Testis (tissue), 3 donors: ENCODE data around the gene KLHL9. TPM values are rescaled to one million over a fixed set of nuclear protein-coding genes. Genes with fewer than 3 reads are reported as not detected.

ENCODE experiments used
- DNase-seq: peaks from one replicate; pipeline ENCODE4 v3.0.0-alpha.2; 2019
- H3K27ac ChIP-seq, 2 donors: fragments of 200-600 bp; sonication (generic); one replicate each; pipeline ENCODE4 v1.5.1; 2019
- H3K27me3 ChIP-seq: fragments of 200-600 bp; sonication (generic); one replicate; pipeline ENCODE4 v1.5.1; 2019
- H3K36me3 ChIP-seq: fragments of 200-600 bp; sonication (generic); one replicate; pipeline ENCODE4 v1.5.1; 2017; ENCODE audit warnings: low read depth; ENCODE audit errors: missing control alignments
- H3K4me1 ChIP-seq: fragments of 200-600 bp; sonication (generic); one replicate; pipeline ENCODE4 v1.5.1; 2019
- H3K4me3 ChIP-seq, 2 donors: fragments of 200-600 bp; sonication (generic); one replicate each; pipeline ENCODE4 v1.5.1; 2017 to 2019
- H3K9me3 ChIP-seq: fragments of 200-600 bp; sonication (generic); one replicate; pipeline ENCODE4 v1.5.1; 2017
- CTCF ChIP-seq, 3 experiments: fragments of 450-650 bp in 2 of 3; fragments of 200-600 bp in 1 of 3; sonication (generic) in 1 of 3; IDR thresholded peaks; one replicate each; pipeline ENCODE4 v1.5.1; 2016 to 2019; ENCODE audit warnings: antibody characterized with exemption in 3 of 3, mild to moderate bottlenecking in 2 of 3, moderate library complexity in 1 of 3
- POLR2A ChIP-seq: fragments of 450-650 bp; IDR thresholded peaks from one replicate; pipeline ENCODE4 v1.6.1; 2017; ENCODE audit warnings: antibody characterized with exemption, mild to moderate bottlenecking, moderate library complexity
- WGBS, 2 donors: methylation state at CpG; one replicate each; pipeline ENCODE4 v1.1.5; 2018; 5-methylcytosine and 5-hydroxymethylcytosine counted together
- intact Hi-C: fragments of 100-400 bp; cut with DNase I; formaldehyde crosslinking; loops from one replicate; pipeline ENCODE4 v1.15.1; 2023; ENCODE audit warnings: low total_unique reads
- polyA plus RNA-seq: library from polyadenylated mRNA; stranded (reverse); fragments of 350-450 nt; fragmentation: Illumina TruSeq; extraction: RNeasy Lipid Tissue Mini Kit (QIAGEN cat#74804); gene quantifications from one replicate; pipeline ENCODE4 v1.2.3, GENCODE V29; 2014; ENCODE audit warnings: low read depth, low replicate concordance; ENCODE audit not compliant: insufficient read depth
- total RNA-seq, 2 donors: library from RNA; depleted of rRNA; stranded (reverse); fragments of >200 nt; gene quantifications; one replicate each; pipeline ENCODE4 v1.2.3, GENCODE V29; 2016

KLHL9 gene
- total and polyA plus RNA-seq, 3 donors from 2014 or later: 12.7 to 19.3 (median 17.4) TPM

GRCh38 chr9:21289848-21290247 is 45.4 kb downstream of the KLHL9 start:
- no peak for DNase-seq
- Histone ChIP-seq H3K4me3 (no peak overlapping the region), H3K4me1 (no peaks in the 10 kb centered on the region), H3K36me3 (no peaks in the 10 kb centered on the region), H3K27ac (no peak overlapping the region), H3K27me3 (no peaks in the 10 kb centered on the region), H3K9me3 (no peaks in the 10 kb centered on the region)
- WGBS, 2 donors: 56 to 57% methylated on average over 2 of the region's 2 CpGs
- TF ChIP-seq CTCF (IDR thresholded peaks at IDR 0.05) (no peak), POLR2A (no peak)
- intact Hi-C loops: no loop called here

- H3K36me3 ChIP-seq: no peaks in the 10 kb centered on the region
- H3K27me3 ChIP-seq: no peaks in the 10 kb centered on the region
- H3K4me3 ChIP-seq: no peak overlapping the region
- TF ChIP-seq CTCF (IDR thresholded peaks at IDR 0.05) (no peak), POLR2A (no peak)
- H3K4me1 ChIP-seq: no peaks in the 10 kb centered on the region
- no peaks in the 10 kb centered on the region for H3K9me3 ChIP-seq
- WGBS, 2 donors: 75 to 82% methylated on average over 3 of the region's 3 CpGs
- H3K27ac ChIP-seq: no peak overlapping the region
- DNase-seq: no peak
- intact Hi-C loops: no loop called here
Measured at GRCh38 chr9:21287280-21287679, 47.9 kb downstream of the KLHL9 start.

GRCh38 chr9:21286659-21287058 is 48.5 kb downstream of the KLHL9 start:
- Histone ChIP-seq H3K9me3 (no peaks in the 10 kb centered on the region), H3K4me1 (no peaks in the 10 kb centered on the region), H3K36me3 (no peaks in the 10 kb centered on the region), H3K27me3 (no peaks in the 10 kb centered on the region), H3K4me3 (no peak overlapping the region), H3K27ac (no peak overlapping the region)
- intact Hi-C loops: no loop called here
- TF ChIP-seq POLR2A (no peak), CTCF (IDR thresholded peaks at IDR 0.05) (no peak)
- no peak for DNase-seq
- WGBS, 2 donors: 82 to 87% methylated on average over 5 of the region's 5 CpGs

- H3K36me3 ChIP-seq: no peaks in the 10 kb centered on the region
- TF ChIP-seq POLR2A (no peak), CTCF (IDR thresholded peaks at IDR 0.05) (no peak)
- H3K27me3 ChIP-seq: no peaks in the 10 kb centered on the region
- no peak for DNase-seq
- H3K9me3 ChIP-seq: no peaks in the 10 kb centered on the region
- H3K4me3 ChIP-seq: no peak overlapping the region
- intact Hi-C loops: no loop called here
- no peaks in the 10 kb centered on the region for H3K4me1 ChIP-seq
- 86 to 91% methylated on average over 5 of the region's 5 CpGs for WGBS, 2 donors
- H3K27ac ChIP-seq: no peak overlapping the region
Measured at GRCh38 chr9:21286099-21286498, 49.1 kb downstream of the KLHL9 start.

GRCh38 chr9:21281275-21281674 is 53.9 kb downstream of the KLHL9 start:
- no peak for DNase-seq
- no peaks in the 10 kb centered on the region for H3K9me3 ChIP-seq
- no peaks in the 10 kb centered on the region for H3K27me3 ChIP-seq
- H3K4me3 ChIP-seq: no peak overlapping the region
- H3K36me3 ChIP-seq: no peaks in the 10 kb centered on the region
- TF ChIP-seq POLR2A (no peak), CTCF (IDR thresholded peaks at IDR 0.05) (no peak)
- no peak overlapping the region for H3K27ac ChIP-seq
- no peaks in the 10 kb centered on the region for H3K4me1 ChIP-seq
- 50 to 79% methylated on average over 2 of the region's 2 CpGs for WGBS, 2 donors
- intact Hi-C loops: no loop called here
